ENCODE data around the gene LBHD1.

Gene LBHD1

GRCh38 chr11:62689421-62690183 lies 17.5 kb upstream of the LBHD1 start, which contains the start of gene LRRN4CL:
Gene LRRN4CL (minus strand): TSS chr11:62689530. CDS start chr11:62688508, 1,022 bp downstream.
- no peak for TF ChIP-seq CTCF (IDR thresholded peaks at IDR 0.05; ENCODE audit: low read depth, low read length, missing control alignments)
- no peak for DNase-seq (ENCODE audit: low read depth)
- no peak within 1 kb of the TSS for H3K4me3 ChIP-seq (ENCODE audit: low read depth, low read length)

- TF ChIP-seq CTCF (IDR thresholded peaks at IDR 0.05; ENCODE audit: low read depth, low read length, missing control alignments) = no peak
- no peak overlapping the region for H3K4me3 ChIP-seq (ENCODE audit: low read depth, low read length)
- DNase-seq (ENCODE audit: low read depth) = no peak
Measured at GRCh38 chr11:62688491-62688890, 16.4 kb upstream of the LBHD1 start.

GRCh38 chr11:62687508-62688396 lies 15.7 kb upstream of the LBHD1 start:
- no peak for TF ChIP-seq CTCF (IDR thresholded peaks at IDR 0.05; ENCODE audit: low read depth, low read length, missing control alignments)
- H3K4me3 ChIP-seq (ENCODE audit: low read depth, low read length) = no peak overlapping the region
- DNase-seq (ENCODE audit: low read depth) = no peak

GRCh38 chr11:62682518-62682917 lies 10.5 kb upstream of the LBHD1 start:
- H3K4me3 ChIP-seq (ENCODE audit: low read depth, low read length) = no peak overlapping the region
- TF ChIP-seq CTCF (IDR thresholded peaks at IDR 0.05; ENCODE audit: low read depth, low read length, missing control alignments) = no peak
- DNase-seq (ENCODE audit: low read depth) = no peak

GRCh38 chr11:62680825-62681240 lies 8.8 kb upstream of the LBHD1 start:
- peak; percentile 73 for TF ChIP-seq CTCF (IDR thresholded peaks at IDR 0.05; ENCODE audit: low read depth, low read length, missing control alignments)

GRCh38 chr11:62678770-62679696 lies 7.0 kb upstream of the LBHD1 start, which contains the start of gene UBXN1:
Gene UBXN1 (minus strand): TSS chr11:62679073. CDS start chr11:62678923, 150 bp downstream.
- H3K4me3 ChIP-seq (ENCODE audit: low read depth, low read length) = peak within 1 kb of the TSS; percentile 79
- TF ChIP-seq CTCF (IDR thresholded peaks at IDR 0.05; ENCODE audit: low read depth, low read length, missing control alignments) = no peak
- DNase-seq (ENCODE audit: low read depth) = peak; percentile 75

More at GRCh38 chr11:62680825-62681240, 8.8 kb upstream of the LBHD1 start:
- H3K4me3 ChIP-seq (ENCODE audit: low read depth, low read length) = no peak overlapping the region
- peak; percentile 53 for DNase-seq (ENCODE audit: low read depth)
